ENCODE results near the gene FEM1C.

FEM1C gene

DNA sequence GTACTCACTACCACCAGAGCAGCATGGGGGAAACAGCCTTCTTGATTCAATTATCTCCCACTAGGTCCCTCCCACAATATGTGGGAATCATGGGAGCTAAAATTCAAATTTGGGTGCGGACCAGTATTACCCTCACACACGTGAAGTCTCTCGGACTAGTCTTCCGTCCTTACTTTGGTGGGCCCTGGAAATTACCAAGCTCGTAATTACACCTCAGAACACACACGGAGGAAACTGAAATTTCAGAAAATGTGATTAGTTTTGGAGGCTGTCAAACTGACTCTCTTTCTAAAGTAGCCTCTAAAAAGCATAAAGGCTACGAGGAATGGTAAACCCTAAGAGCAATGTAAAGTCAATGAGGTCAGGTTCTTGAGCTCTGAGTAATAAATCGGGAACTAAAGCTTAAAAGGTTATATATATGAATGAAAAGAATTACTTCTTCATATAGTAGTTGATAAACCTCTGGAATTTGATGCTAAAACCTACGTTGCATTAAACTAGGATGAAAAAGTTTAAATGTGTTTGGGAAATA, 842 bp upstream of the FEM1C start (continued):
- TF ChIP-seq ZNF341 (tag by site-specific recombination; IDR thresholded peaks at IDR 0.05; ENCODE audit: low read depth) (no peak), ZNF555 (tag by site-specific recombination; conservative IDR thresholded peaks at IDR 0.05) (no peak), BCL11A (tag by site-specific recombination; IDR thresholded peaks at IDR 0.05; ENCODE audit: low read depth) (no peak)

DNA sequence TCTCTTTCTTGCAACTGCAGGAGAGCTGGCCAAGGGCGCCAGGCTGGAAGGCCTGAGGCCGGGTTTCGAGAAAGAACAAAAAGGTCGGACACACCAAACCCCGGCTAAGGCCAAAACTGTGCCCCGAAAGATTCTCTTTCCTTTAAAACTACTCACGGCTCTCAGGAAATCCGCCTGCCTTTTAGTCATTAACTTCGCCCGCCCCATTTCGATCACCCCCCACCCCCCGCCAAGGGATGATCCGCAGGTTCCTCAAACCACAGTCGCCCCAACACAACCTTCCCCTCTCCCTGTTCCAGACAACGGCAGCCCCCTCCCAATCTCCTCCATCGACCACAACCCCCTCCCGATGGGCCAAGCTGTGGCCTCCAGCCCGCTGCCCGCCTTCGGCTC, 536 bp downstream of the FEM1C start:
- no peaks in the 10 kb centered on the region for H3K9me3 ChIP-seq (ENCODE audit: control insufficient read depth, insufficient read depth, low read depth, low read length)
- H3K4me1 ChIP-seq (ENCODE audit: control insufficient read depth, insufficient read depth, low read length) = no peaks in the 10 kb centered on the region; the same call in 1 of the 2 replicates
- H3K27ac ChIP-seq (ENCODE audit: extremely low read depth, low read depth, low read length) = peak overlapping the region; percentile 95
- peaks cover 4 to 35% of the 10 kb centered on the region in 2 experiments; a peak in 1 of 3 replicates for H3K36me3 ChIP-seq (ENCODE audit: control insufficient read depth in 2 of 2, insufficient read depth in 1 of 2, low read length in 2 of 2)
- POLR2A ChIA-PET = interaction anchor here (0.6 to 2.1 kb wide), 13 partner anchors 10 to 285 kb away, joined by 3 to 13 read pairs (median 5); partner anchors contain the start of genes CCDC112 and TICAM2
- CTCF ChIA-PET = interaction anchor here (0.6 to 2.4 kb wide), 3 partner anchors 12 to 524 kb away, joined by 3 to 11 read pairs (median 3); no protein-coding TSS in a partner anchor
- peak overlapping the region; percentile 87 for H3K4me3 ChIP-seq (ENCODE audit: low read depth, low read length)
- TF ChIP-seq ZNF138 (tag by site-specific recombination; IDR thresholded peaks at IDR 0.05; ENCODE audit: borderline replicate concordance) (no peak), IKZF3 (tag by site-specific recombination; IDR thresholded peaks at IDR 0.05) (no peak), ZBTB7A (tag by site-specific recombination; IDR thresholded peaks at IDR 0.05; ENCODE audit: low read depth) (peak; percentile 35; the same call in 1 of the 2 replicates), WT1 (tag by site-specific recombination; IDR thresholded peaks at IDR 0.05) (no peak), HOXD13 (CRISPR knock-in tag; IDR thresholded peaks at IDR 0.05; ENCODE audit: borderline replicate concordance) (no peak), MZF1 (tag by site-specific recombination; IDR thresholded peaks at IDR 0.05; ENCODE audit: borderline replicate concordance) (no peak), ZNF670 (tag by site-specific recombination; IDR thresholded peaks at IDR 0.05; ENCODE audit: low read depth) (no peak)
- TF ChIP-seq, protein P1, sequence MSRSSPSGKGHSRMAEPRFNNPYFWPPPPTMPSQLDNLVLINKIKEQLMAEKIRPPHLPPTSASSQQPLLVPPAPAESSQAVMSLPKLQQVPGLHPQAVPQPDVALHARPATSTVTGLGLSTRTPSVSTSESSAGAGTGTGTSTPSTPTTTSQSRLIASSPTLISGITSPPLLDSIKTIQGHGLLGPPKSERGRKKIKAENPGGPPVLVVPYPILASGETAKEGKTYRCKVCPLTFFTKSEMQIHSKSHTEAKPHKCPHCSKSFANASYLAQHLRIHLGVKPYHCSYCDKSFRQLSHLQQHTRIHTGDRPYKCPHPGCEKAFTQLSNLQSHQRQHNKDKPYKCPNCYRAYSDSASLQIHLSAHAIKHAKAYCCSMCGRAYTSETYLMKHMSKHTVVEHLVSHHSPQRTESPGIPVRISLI (tag by site-specific recombination; IDR thresholded peaks at IDR 0.05) = no peak
- TF ChIP-seq, protein P2, sequence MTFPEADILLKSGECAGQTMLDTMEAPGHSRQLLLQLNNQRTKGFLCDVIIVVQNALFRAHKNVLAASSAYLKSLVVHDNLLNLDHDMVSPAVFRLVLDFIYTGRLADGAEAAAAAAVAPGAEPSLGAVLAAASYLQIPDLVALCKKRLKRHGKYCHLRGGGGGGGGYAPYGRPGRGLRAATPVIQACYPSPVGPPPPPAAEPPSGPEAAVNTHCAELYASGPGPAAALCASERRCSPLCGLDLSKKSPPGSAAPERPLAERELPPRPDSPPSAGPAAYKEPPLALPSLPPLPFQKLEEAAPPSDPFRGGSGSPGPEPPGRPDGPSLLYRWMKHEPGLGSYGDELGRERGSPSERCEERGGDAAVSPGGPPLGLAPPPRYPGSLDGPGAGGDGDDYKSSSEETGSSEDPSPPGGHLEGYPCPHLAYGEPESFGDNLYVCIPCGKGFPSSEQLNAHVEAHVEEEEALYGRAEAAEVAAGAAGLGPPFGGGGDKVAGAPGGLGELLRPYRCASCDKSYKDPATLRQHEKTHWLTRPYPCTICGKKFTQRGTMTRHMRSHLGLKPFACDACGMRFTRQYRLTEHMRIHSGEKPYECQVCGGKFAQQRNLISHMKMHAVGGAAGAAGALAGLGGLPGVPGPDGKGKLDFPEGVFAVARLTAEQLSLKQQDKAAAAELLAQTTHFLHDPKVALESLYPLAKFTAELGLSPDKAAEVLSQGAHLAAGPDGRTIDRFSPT (tag by site-specific recombination; IDR thresholded peaks at IDR 0.05) = no peak
- TF ChIP-seq, protein P3, sequence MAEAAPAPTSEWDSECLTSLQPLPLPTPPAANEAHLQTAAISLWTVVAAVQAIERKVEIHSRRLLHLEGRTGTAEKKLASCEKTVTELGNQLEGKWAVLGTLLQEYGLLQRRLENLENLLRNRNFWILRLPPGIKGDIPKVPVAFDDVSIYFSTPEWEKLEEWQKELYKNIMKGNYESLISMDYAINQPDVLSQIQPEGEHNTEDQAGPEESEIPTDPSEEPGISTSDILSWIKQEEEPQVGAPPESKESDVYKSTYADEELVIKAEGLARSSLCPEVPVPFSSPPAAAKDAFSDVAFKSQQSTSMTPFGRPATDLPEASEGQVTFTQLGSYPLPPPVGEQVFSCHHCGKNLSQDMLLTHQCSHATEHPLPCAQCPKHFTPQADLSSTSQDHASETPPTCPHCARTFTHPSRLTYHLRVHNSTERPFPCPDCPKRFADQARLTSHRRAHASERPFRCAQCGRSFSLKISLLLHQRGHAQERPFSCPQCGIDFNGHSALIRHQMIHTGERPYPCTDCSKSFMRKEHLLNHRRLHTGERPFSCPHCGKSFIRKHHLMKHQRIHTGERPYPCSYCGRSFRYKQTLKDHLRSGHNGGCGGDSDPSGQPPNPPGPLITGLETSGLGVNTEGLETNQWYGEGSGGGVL (tag by site-specific recombination; IDR thresholded peaks at IDR 0.05) = peak; percentile 67; the same call in 1 of the 2 replicates
- TF ChIP-seq, protein P4, sequence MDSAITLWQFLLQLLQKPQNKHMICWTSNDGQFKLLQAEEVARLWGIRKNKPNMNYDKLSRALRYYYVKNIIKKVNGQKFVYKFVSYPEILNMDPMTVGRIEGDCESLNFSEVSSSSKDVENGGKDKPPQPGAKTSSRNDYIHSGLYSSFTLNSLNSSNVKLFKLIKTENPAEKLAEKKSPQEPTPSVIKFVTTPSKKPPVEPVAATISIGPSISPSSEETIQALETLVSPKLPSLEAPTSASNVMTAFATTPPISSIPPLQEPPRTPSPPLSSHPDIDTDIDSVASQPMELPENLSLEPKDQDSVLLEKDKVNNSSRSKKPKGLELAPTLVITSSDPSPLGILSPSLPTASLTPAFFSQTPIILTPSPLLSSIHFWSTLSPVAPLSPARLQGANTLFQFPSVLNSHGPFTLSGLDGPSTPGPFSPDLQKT (IDR thresholded peaks at IDR 0.05; ENCODE audit: borderline replicate concordance, low read depth, low read length) = no peak
- TF ChIP-seq, protein P5, sequence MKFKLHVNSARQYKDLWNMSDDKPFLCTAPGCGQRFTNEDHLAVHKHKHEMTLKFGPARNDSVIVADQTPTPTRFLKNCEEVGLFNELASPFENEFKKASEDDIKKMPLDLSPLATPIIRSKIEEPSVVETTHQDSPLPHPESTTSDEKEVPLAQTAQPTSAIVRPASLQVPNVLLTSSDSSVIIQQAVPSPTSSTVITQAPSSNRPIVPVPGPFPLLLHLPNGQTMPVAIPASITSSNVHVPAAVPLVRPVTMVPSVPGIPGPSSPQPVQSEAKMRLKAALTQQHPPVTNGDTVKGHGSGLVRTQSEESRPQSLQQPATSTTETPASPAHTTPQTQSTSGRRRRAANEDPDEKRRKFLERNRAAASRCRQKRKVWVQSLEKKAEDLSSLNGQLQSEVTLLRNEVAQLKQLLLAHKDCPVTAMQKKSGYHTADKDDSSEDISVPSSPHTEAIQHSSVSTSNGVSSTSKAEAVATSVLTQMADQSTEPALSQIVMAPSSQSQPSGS (tag by site-specific recombination; IDR thresholded peaks at IDR 0.05; ENCODE audit: low read depth) = no peak
- TF ChIP-seq, protein P6, sequence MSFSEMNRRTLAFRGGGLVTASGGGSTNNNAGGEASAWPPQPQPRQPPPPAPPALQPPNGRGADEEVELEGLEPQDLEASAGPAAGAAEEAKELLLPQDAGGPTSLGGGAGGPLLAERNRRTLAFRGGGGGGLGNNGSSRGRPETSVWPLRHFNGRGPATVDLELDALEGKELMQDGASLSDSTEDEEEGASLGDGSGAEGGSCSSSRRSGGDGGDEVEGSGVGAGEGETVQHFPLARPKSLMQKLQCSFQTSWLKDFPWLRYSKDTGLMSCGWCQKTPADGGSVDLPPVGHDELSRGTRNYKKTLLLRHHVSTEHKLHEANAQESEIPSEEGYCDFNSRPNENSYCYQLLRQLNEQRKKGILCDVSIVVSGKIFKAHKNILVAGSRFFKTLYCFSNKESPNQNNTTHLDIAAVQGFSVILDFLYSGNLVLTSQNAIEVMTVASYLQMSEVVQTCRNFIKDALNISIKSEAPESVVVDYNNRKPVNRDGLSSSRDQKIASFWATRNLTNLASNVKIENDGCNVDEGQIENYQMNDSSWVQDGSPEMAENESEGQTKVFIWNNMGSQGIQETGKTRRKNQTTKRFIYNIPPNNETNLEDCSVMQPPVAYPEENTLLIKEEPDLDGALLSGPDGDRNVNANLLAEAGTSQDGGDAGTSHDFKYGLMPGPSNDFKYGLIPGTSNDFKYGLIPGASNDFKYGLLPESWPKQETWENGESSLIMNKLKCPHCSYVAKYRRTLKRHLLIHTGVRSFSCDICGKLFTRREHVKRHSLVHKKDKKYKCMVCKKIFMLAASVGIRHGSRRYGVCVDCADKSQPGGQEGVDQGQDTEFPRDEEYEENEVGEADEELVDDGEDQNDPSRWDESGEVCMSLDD (tag by site-specific recombination; IDR thresholded peaks at IDR 0.05) = peak; percentile 60; the same call in 1 of the 2 replicates
- TF ChIP-seq, protein P7, sequence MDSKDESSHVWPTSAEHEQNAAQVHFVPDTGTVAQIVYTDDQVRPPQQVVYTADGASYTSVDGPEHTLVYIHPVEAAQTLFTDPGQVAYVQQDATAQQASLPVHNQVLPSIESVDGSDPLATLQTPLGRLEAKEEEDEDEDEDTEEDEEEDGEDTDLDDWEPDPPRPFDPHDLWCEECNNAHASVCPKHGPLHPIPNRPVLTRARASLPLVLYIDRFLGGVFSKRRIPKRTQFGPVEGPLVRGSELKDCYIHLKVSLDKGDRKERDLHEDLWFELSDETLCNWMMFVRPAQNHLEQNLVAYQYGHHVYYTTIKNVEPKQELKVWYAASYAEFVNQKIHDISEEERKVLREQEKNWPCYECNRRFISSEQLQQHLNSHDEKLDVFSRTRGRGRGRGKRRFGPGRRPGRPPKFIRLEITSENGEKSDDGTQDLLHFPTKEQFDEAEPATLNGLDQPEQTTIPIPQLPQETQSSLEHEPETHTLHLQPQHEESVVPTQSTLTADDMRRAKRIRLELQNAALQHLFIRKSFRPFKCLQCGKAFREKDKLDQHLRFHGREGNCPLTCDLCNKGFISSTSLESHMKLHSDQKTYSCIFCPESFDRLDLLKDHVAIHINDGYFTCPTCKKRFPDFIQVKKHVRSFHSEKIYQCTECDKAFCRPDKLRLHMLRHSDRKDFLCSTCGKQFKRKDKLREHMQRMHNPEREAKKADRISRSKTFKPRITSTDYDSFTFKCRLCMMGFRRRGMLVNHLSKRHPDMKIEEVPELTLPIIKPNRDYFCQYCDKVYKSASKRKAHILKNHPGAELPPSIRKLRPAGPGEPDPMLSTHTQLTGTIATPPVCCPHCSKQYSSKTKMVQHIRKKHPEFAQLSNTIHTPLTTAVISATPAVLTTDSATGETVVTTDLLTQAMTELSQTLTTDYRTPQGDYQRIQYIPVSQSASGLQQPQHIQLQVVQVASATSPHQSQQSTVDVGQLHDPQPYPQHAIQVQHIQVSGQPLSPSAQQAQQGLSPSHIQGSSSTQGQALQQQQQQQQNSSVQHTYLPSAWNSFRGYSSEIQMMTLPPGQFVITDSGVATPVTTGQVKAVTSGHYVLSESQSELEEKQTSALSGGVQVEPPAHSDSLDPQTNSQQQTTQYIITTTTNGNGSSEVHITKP (tag by site-specific recombination; IDR thresholded peaks at IDR 0.05) = peak; percentile 41; the same call in 1 of the 2 replicates
